GM19397 (cell line): ENCODE measurements around the gene CFAP91.
A peak's percentile ranks its signal among the peaks of the same experiment; 100 is the strongest.
"Not testable (repeated sequence)": the region's sequence is repeated elsewhere in the genome, so short reads cannot be mapped to it uniquely, and the experiment has no call there.

Source experiments
- ATAC-seq: cut with Tn5 transposase; IDR thresholded peaks from one replicate; pipeline ENCODE4 v1.9.1; 2021; ENCODE audit warnings: mild to moderate bottlenecking, moderate library complexity; ENCODE audit not compliant: unreplicated experiment

The CFAP91 gene

DNA sequence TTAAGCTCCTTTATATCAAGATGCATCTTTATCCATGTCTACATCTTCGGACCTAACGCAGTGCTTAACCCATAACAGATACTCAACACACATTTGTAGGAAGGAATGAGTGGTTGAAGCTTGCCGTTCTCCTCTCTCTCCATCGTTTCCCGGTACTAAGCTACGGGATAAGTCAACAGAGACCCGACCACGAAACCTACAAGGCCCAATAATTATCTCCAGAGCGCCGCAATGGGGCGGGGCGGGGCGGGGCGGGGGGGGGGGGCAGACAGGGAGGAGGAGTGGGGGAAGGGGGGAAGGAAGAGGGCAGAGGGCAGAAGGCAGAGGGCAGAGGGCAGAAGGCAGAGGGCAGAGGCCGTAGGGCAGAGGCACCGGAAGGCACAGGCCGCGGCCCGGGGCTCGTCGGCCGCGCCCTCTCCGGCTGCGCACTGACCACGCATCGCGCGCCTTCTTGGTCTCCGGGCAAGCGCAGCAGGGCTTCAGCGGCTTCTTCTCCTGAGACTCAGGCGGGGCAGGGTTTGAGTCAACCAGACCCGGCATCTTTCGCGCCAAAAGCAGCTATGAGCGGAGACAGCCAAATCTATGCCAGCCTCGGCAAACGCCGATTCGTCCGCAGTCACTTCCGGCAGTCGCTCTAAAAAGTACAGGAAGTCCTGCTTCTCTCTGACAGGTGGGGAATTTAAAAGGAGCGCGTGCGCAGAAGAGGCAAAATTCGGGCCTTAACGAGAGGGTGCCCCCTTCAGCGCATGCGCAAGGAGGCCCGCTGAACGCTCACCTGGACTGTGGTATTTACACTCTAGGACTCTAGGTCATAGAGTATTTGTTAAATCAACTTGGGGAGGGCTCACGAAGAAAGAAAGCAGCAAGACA is 25.8 kb upstream of the CFAP91 start, which contains the start of gene COX17:
Gene COX17 (minus strand): TSS at position 636 of the 870 bp plus-strand sequence. CDS start 96 bp downstream, at position 540.
- ATAC-seq: peak; percentile 93

DNA sequence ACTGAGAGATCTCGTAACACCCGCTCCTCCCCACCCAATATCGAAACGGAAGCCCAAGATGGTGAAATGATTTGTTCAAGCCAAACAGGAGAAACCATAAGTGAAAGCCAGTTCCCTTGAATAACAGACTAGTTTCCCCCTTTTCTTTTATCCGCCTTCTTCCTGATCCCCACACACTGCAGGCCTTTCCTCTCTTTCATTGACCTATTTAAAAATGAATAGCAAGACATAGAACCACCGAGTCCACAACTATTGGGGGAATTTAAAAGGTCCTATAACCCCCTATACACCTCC is 25.2 kb upstream of the CFAP91 start:
- ATAC-seq: no peak

DNA sequence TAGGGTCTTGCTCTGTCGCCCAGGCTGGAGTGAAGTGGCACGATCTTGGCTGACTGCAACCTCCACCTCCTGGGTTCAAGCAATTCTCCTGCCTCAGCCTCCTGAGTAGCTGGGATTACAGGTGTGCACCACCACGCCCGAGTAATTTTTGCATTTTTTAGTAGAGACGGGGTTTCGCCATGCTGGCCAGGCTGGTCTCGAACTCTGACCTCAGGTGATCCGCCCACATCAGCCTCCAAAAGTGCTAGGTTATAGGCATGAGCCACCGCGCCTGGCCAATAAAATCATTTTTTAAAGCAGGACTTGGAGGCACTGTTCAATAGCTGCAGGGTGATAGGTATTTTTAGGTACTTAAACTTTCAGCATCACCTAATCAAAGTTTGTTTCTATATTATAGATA is 24.6 kb upstream of the CFAP91 start:
- not testable (repeated sequence) for ATAC-seq

DNA sequence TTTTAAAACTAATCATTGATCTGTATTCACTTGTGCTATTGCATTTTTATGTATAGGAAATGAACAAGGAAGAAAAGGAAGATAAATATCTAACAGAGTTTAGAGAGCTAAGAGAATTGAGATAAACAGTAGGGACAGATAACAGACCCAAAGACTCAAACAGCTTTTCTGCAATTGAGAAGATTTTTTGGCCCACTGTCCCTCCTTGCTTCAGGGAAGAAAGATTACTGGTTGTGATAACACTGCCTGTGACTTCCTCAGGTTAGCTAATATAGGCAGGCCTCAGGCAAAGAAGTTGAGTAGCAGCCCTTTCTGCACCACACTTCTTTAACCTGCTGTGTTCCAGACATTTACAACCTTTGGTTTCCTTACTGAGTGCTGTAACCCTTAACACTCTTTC is 22.9 kb upstream of the CFAP91 start:
- no peak for ATAC-seq

DNA sequence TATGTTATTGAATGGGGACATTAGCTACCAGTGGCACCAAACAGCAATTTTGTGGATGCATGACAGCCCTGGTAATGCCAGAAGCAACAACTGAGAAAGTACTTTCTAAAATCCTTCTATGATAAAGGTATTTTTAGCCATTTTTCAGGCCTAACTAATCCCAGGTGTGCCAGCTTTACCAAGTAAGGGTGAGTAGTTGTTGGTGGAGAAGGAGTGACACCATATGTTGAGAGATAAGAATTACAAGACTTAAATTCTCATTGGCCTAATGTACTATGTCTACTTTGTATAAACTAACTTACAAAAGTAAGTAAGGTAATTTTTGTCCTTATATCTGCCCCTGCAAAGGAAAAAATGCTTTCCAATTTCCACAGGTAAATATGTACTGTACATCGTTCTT is 21.5 kb upstream of the CFAP91 start:
- no peak for ATAC-seq

- no peak for ATAC-seq
Observed at GRCh38 chr3:119683421-119683820, 19.4 kb upstream of the CFAP91 start.

DNA sequence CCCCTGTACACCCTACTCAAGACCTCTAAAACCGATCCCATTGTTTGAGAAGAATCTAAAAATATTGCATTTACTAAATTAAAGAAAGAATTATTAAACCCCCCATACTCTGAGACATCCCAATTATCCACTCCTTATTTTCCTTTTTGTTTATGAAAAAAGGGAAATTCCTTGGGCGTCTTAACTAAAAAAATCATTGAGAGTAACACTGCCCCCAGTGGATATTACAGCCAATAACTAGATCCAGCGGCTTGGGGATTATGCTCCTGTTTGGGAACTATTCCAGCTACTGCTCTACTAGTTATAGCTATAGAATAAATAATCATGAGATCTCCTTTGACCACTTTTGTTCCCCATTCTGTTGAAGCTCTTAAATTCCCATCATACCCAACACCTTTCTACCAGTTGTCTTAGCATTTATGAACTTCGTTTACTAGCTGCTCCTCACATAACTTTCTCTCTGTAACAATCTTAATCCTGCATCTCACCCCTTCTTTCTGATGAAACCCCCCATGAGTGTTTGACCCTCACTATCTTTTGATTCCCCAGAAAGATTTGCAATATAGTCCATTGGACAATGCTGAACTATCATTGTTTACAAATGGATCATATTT is 12.7 kb upstream of the CFAP91 start:
- no peak for ATAC-seq

GRCh38 chr3:119695480-119695879 is 7.3 kb upstream of the CFAP91 start:
- ATAC-seq: no peak

- peak; percentile 55 for ATAC-seq
Observed at GRCh38 chr3:119697394-119697793, 5.4 kb upstream of the CFAP91 start.

DNA sequence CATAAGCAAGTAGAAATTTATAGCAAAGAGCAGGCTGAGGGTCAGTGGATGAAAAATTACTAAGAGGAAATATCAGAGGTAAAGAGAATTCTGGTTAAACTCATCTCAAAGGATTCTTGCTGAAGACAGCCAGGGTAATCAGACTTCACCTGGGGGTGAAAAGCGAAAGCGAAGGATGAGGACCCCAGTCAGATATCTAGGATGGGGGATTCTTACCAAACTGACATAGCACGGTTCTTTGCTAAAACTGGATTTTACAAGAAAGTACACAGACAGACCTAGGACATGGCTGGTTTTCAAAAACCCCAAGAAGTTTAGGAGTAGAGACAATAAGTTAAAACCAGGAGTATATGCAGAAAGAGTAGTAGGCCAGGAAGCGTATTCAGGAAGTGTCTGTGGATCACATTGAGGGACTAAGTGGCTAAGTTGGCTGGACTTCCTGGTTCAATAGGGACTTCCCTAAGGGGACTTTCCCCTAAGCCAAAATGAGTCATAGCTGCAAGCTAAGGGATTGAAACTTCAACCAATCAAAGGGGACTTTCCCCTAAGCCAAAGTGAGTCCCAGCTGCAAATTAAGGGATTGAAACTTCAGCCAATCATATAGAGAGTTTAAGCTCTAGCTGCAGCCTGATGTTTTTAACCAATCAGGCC is 2.4 kb upstream of the CFAP91 start:
- ATAC-seq: no peak

DNA sequence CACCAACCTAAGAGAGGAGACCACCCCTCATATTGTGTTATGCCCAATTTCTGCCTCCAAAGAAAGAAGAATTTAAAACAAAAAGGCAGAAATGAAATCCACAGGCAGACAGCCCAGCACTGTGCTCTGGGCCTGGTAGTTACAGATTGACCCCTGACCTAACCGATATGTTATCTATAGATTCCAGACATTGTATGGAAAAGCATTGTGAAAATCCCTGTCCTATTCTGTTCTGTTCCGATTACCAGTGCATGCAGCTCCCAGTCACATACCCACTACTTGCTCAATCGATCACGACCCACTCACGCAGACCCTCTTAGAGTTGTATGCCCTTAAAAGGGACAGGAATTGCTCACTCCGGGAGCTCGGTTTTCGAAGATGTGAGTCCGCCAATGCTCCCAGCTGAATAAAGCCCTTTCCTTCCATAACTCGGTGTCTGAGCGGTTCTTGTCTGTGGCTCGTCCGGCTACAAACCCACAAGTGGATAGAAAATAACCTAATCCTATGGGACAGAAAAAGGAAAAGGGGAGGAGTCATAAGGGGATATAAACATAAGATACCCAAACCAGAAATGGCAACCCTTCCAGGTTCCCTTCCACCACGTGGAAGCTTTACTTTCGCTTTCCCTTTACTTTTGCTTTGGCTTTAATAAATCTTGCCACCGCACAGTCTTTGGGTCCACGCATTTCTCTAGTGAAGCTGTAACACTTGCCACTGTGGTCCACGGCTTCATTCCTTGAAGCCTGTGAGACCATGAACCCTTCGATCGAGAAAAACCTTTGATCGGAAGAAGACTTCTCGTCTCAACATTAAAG is 1.7 kb upstream of the CFAP91 start:
- no peak for ATAC-seq

DNA sequence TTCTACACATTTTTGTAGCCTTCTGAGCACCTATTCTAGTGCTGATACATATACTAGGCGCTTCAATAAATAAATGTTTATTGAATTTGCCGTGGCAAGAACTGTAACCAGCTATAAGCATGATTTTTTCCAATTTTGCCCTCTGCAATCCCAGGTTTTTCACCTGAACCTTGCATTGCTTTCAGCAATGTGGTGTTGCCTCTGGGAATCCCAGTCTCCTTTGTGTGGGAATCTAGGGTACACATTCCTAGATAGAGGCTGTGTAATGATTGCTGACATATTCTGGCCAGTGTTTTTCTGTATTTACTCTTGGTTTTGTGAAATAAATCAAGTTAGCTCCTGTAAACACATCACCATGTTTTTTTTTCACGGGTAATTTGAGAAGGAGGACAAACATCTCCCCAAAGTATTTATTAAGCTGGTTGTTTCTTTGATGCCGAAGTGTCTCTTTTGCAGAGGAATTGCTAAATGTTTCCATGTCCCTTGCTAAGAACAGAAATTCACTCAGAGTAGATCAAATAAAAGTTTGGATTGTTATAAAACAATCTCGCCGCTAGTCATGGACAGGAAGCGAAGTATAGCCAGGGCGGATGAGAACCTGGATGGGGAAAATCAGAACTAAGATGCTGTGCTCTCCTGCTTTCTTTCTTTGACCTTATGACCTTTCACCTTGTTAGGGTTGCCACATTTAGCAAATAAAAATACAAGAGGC is 1.2 kb downstream of the CFAP91 start:
- ATAC-seq: no peak

- ATAC-seq: no peak
Observed at GRCh38 chr3:119715105-119715504, 12.3 kb downstream of the CFAP91 start.

DNA sequence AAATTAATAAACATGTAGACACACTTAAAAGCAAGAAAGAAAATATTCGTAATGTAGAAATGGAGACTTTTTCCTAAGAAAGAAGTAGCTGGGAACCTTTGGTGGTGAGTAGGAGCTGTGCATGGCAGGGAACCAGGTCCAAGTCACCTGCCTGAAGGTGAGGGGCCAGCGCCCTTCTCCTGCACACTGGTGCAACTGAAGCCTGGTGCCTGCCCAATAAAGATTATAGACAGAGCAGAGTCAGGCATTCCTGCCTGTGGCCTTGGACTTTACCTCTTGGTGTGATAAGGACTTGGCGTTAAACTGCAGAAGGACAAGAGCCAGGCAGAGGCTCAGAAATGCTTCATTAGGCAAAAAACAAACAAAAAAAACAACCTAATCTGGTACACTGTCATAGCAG is 14.2 kb downstream of the CFAP91 start:
- ATAC-seq: no peak

- no peak for ATAC-seq
Observed at GRCh38 chr3:119717520-119717919, 14.7 kb downstream of the CFAP91 start.

DNA sequence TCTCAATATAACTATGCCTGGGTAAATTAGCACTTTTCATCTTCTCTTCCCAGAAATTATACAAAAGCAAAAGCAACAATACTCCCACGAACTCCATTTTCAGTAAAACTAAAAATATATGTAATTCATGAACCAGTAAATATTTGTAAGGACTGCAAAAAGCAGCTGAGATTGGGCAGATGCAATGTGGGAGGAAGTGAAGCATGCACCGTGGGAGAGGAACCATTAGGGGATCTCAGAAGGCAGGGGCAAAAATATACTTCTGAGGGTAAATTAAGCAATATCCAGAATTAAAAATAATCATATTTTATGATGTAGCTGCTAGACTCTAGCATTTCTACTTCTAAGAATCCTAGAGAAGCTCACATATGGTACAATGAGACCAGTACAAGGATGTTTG is 20.2 kb downstream of the CFAP91 start:
- ATAC-seq: no peak

DNA sequence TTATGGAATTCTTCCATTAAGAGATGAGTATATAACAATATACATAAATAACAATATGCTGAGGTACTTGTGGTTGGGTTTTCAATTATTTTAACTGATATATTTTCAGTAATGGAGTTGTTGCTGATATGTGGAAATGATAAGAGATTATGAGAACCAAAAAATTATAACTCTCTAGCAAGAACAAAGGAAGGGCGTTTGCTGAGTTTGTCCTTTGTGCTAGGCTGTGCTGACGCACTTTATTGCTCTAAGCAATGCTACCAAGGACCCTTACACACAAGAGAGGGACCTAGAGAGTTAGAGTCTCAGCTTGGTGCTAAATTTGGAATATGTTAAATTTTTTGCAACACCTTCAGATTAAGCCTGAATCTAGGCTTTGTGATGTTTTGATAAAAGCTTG is 24.1 kb downstream of the CFAP91 start:
- ATAC-seq: no peak

GRCh38 chr3:119729996-119730395 is 27.2 kb downstream of the CFAP91 start:
- no peak for ATAC-seq

GRCh38 chr3:119731560-119732343 is 28.9 kb downstream of the CFAP91 start:
- ATAC-seq: no peak

DNA sequence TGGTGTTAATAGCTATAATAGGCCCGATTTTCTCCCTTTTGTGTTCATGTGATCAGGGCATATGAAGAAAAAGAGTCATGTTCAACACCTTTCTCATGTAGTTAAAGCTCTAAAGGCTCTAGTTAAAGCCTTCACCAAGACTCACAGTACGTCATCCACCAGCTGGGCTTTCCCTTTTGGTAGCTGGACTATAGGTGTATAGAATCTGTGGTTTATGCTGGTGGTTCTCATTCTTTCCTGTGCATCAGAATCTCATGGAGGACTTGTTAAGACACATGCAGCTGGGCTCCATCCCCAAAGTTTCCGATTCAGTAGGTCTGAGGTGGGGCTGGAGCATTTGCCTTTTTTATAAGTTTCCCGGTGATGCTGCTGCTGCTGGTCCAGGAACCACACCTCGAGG is 31.0 kb downstream of the CFAP91 start:
- no peak for ATAC-seq
